Heart right ventricle (tissue), 16 donors: ENCODE data around the gene CCDC38. TPM values are rescaled to one million over a fixed set of nuclear protein-coding genes. Genes with fewer than 3 reads are reported as not detected.

Experiments used
- ATAC-seq, 8 donors: fragments of 200-7000 bp; cut with Tn5 transposase; one replicate each; pipeline ENCODE4 v1.9.1; 2020; ENCODE audit warnings: mild to moderate bottlenecking in 8 of 8, moderate library complexity in 8 of 8, moderate number of reproducible peaks in 1 of 8
- DNase-seq, 2 donors: peaks; one replicate each; pipeline ENCODE4 v3.0.0-alpha.2; 2020
- H3K27ac ChIP-seq, 10 donors: fragments of 200-600 bp; sonication (generic) in 2 of 10; one replicate each; pipeline versions ENCODE4 v1.5.0 to v1.8.0; 2020 to 2022; ENCODE audit warnings: mild to moderate bottlenecking in 3 of 10
- H3K27me3 ChIP-seq, 7 donors: fragments of 200-600 bp; one replicate each; pipeline ENCODE4 v1.8.0; 2021 to 2022; ENCODE audit warnings: mild to moderate bottlenecking in 2 of 7
- H3K36me3 ChIP-seq, 9 donors: fragments of 200-600 bp; sonication (generic) in 1 of 9; one replicate each; pipeline versions ENCODE4 v1.5.0 to v1.8.0; 2020 to 2022; ENCODE audit warnings: mild to moderate bottlenecking in 2 of 9
- H3K4me1 ChIP-seq, 9 donors: fragments of 200-600 bp; sonication (generic) in 1 of 9; one replicate each; pipeline versions ENCODE4 v1.5.0 to v1.8.0; 2020 to 2022; ENCODE audit warnings: mild to moderate bottlenecking in 4 of 9
- H3K4me3 ChIP-seq, 10 donors: fragments of 200-600 bp; sonication (generic) in 2 of 10; one replicate each; pipeline versions ENCODE4 v1.5.0 to v1.8.0; 2020 to 2022; ENCODE audit warnings: mild to moderate bottlenecking in 7 of 10, moderate library complexity in 2 of 10
- H3K9me3 ChIP-seq, 11 donors: fragments of 200-600 bp in 10 of 11; sonication (generic) in 2 of 11; one replicate each; pipeline versions ENCODE4 v1.5.0 to v1.8.0; 2013 to 2022; ENCODE audit warnings: mild to moderate bottlenecking in 2 of 11, control low read depth in 1 of 11, moderate library complexity in 1 of 11
- CTCF ChIP-seq, 9 donors: fragments of 200-600 bp; sonication (generic) in 2 of 9; IDR thresholded peaks; one replicate each; pipeline versions ENCODE4 v1.5.0 to v1.8.0; 2021 to 2022; ENCODE audit warnings: antibody characterized with exemption in 9 of 9, mild to moderate bottlenecking in 5 of 9, moderate library complexity in 1 of 9
- WGBS, 2 donors: extraction: QIAGEN DNeasy Blood & Tissue Kit; methylation state at CpG; one replicate each; pipeline ENCODE4 v1.1.7; 2013; ENCODE audit warnings: inconsistent platforms in 1 of 2; 5-methylcytosine and 5-hydroxymethylcytosine counted together
- intact Hi-C, 10 donors: fragments of 100-400 bp; cut with DNase I; formaldehyde crosslinking; loops; one replicate each; pipeline versions ENCODE4 v1.11.1 to v1.14.2; 2022
- long read RNA-seq, 3 donors: library from polyadenylated mRNA; unstranded; transcript quantifications; one replicate each; pipeline ENCODE4 v2.0.0, GENCODE V29; 2020 to 2021
- polyA plus RNA-seq, 2 donors: library from polyadenylated mRNA; stranded (reverse); fragments of 200-250 nt; gene quantifications; one replicate each; pipeline ENCODE4 v1.2.3, GENCODE V29; 2013
- total RNA-seq, 10 donors: library from RNA; stranded (reverse); fragmentation: NEBNext Ultra II Directional in 3 of 10; extraction: Animal tissue kit (Norgen Biotek cat#: 25700) in 3 of 10; gene quantifications; one replicate each; pipeline versions ENCODE4 v1.2.1 to v1.2.4, GENCODE V29; 2021 to 2023
- donor health status: Arrhythmogenic right ventricular cardiomyopathy.
- donor health status: ischemic (EF 13 %, LVEDD 7.1; RV severe dilation, severe dysfunction).
- donor health status: healthy with polysubstance abuse.
- donor health status: DM: no; HTN: yes; CAD: no.
- donor health status: DM: no; HTN: no; CAD: no.
- donor health status: ischemic (EF 25% LVEDD 6.9; RV normal size, moderate dysfunction).
- donor health status: ischemic (EF 25% LVEDD 5.7; RV mildly dilated, moderate dysfunction).
- donor health status: healthy.
- donor health status: DM: yes; HTN: yes; CAD: no.
- donor health status: Ischemic cardiomyopathy.
- donor health status: ischemic (EF 35%, LVEDD 5.7; RV mildly dilated, moderate dysfunction).
- donor health status: nonischemic (EF 11% LVEDD 7.7; RV severe dilation, severe dysfunction).
- donor health status: DM: yes; HTN: yes; CAD: no.
- donor health status: PGD.
- donor health status: ischemic (EF 29% LVEDD 5.4; RV normal size, mild dysfunction).
- donor health status: nonischemic (EF 23%, LVEDD 6.1; RV moderate dilation, normal function).

CCDC38 gene
- total RNA-seq (under 1 TPM in 4 of 10 donors, not detected in 6; 0.10 to 0.24 (median 0.12) TPM), polyA plus RNA-seq (under 1 TPM; 0.01 to 0.44 TPM)
- long read RNA-seq, donor 1 = 0 reads
- long read RNA-seq, donor 2 = 0 reads
- long read RNA-seq, donor 3 = 0 reads

GRCh38 chr12:95942524-95943329 is at the start of gene CCDC38:
CCDC38 (minus strand) TSS chr12:95942614; CDS start chr12:95936509, 6,105 bp downstream.
- peaks cover 0 to 14% (median 10%) of the 10 kb centered on the region in 9 donors for H3K4me1 ChIP-seq
- WGBS, 2 donors = 0 to 1% methylated on average over 47 to 51 of the region's 51 CpGs
- intact Hi-C loops = no loop called here

DNA sequence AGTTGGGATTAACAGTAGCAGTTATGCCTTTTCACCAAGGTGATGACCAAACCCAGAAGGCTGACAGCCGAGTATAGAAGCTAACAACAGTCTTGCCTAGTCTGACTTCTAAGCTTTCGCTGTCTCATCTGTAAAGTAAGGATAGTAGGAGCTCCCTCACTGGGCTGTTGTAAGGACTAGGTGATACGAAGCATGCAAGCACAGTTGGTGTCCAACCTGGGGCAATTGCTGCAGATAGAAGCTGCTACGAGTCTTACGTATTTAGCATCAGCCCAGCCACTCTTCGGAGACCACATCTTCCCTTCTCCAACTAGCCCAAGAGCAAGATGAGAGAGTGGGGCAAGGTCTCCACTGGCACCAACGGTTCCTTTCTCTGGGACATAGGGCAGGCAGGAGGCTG is 47.7 kb upstream of the CCDC38 start:
- TF ChIP-seq CTCF (IDR thresholded peaks at IDR 0.05) = no peak
- DNase-seq = no peak
- Histone ChIP-seq H3K4me1 (peaks cover 0 to 6% (median 0%) of the 10 kb centered on the region in 9 donors), H3K27me3 (peaks cover 0 to 23% (median 0%) of the 10 kb centered on the region in 7 donors), H3K27ac (no peak overlapping the region), H3K36me3 (peaks cover 0 to 4% (median 0%) of the 10 kb centered on the region in 9 donors), H3K9me3 (no peaks in the 10 kb centered on the region), H3K4me3 (no peak overlapping the region)
- intact Hi-C loops = loop anchor here in 5 of 10 donors (5.0 to 10.0 kb wide), 3 partner anchors 68 to 405 kb away; no protein-coding TSS in a partner anchor
- no peak for ATAC-seq
- 77 to 79% methylated on average over 7 of the region's 7 CpGs for WGBS, 2 donors

More at GRCh38 chr12:95942524-95943329, at the start of gene CCDC38:
- no peaks in the 10 kb centered on the region for H3K9me3 ChIP-seq
- H3K4me3 ChIP-seq = peak within 1 kb of the TSS; percentile 64 to 84 (median 72)
- peak; percentile 72 to 76 for DNase-seq
- peak; percentile 89 to 98 (median 97) for ATAC-seq
- peaks cover 0 to 6% (median 0%) of the 10 kb centered on the region in 7 donors for H3K27me3 ChIP-seq
- TF ChIP-seq CTCF (IDR thresholded peaks at IDR 0.05) = no peak
- peak within 1 kb of the TSS in 9 of 10 donors; percentile 46 to 87 (median 78) for H3K27ac ChIP-seq
- H3K36me3 ChIP-seq = no peaks in the 10 kb centered on the region

- intact Hi-C loops = loop anchor here in 5 of 10 donors (5.0 to 10.0 kb wide), 3 partner anchors 67 to 405 kb away; no protein-coding TSS in a partner anchor
- WGBS, 2 donors = 53 to 56% methylated on average over 4 of the region's 4 CpGs
- no peak for ATAC-seq
- no peaks in the 10 kb centered on the region for H3K9me3 ChIP-seq
- peaks cover 0 to 6% (median 0%) of the 10 kb centered on the region in 9 donors for H3K4me1 ChIP-seq
- H3K27me3 ChIP-seq = peaks cover 0 to 23% (median 0%) of the 10 kb centered on the region in 7 donors
- DNase-seq = no peak
- H3K4me3 ChIP-seq = no peak overlapping the region
- peaks cover 0 to 4% (median 0%) of the 10 kb centered on the region in 9 donors for H3K36me3 ChIP-seq
- no peak for TF ChIP-seq CTCF (IDR thresholded peaks at IDR 0.05)
- no peak overlapping the region for H3K27ac ChIP-seq
Measured at GRCh38 chr12:95989504-95990123, 47.2 kb upstream of the CCDC38 start.
